Measurements from ENCODE around the gene RAB13. TPM values are rescaled to one million over a fixed set of nuclear protein-coding genes. Genes with fewer than 3 reads are reported as not detected.

Gene RAB13
- total RNA-seq, 4 donors from 2014 or later, result 41.1 to 56.3 (median 46.6) TPM

DNA sequence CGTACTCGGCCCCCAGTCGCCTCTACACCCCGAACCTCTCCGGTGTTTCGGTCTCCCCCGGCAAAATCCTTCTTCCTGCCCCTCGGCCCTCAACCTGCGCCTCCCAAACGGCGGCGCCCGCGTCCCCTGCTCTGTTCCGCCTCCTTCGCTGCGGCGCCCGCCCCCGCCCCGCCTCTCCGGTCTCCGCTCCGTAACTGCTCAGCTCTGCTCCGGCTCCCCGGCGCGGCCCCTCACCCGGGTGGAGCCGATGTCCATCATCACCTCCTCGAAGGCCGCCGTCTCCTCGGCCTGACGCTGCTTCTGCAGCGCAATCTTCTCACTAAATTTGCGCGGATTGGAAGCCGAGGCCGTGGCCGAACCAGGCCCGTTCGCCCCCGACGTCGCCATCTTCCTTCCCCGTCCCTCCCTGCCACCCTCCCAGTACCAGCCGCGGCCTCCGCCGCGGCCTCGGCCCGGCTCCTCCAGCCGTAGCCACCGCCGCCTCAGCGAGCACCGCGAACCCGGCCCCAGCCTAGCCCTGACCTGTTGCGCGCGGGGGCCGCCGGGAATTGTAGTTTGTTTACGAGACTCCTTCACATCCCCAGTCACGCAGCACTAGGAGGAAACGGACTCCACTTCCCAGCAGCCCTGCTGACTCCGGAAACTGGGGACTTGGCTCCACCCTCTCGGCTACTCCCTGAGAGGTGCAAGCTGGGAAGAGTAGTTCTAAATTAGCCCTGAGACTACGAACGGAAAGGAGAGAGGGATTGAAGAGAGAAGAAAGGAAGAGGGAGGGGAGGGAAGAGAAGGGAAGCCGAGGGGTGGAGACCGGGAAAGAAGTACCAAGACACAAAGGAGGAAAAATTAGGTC, 27.8 kb downstream of the RAB13 start, which contains the start of gene CRTC2:
CRTC2 (minus strand) TSS at position 502 of the 850 bp plus-strand sequence; CDS start at position 387, 115 bp downstream.
- intact Hi-C loops (cut with DNase I), result no loop called here
- WGBS, result under 1% methylated on average over 49 of the region's 75 CpGs
- Histone ChIP-seq H3K9me3 (no peaks in the 10 kb centered on the region), H3K27me3 (no peaks in the 10 kb centered on the region), H3K27ac (replicated peaks in 1 of 4) (peak within 1 kb of the TSS; percentile 91 to 96 (median 95)), H3K4me3 (peak within 1 kb of the TSS; percentile 80 to 95 (median 91)), H3K36me3 (peaks cover 5 to 37% (median 35%) of the 10 kb centered on the region in 4 donors), H3K4me1 (peaks cover 56 to 84% (median 71%) of the 10 kb centered on the region in 4 donors)
- peak; percentile 100 for DNase-seq (ENCODE audit: extremely low spot score)
- peak; percentile 89 to 92 for TF ChIP-seq POLR2AphosphoS5 (IDR thresholded peaks at IDR 0.05)
- peak; percentile 53 for TF ChIP-seq POLR2A (IDR thresholded peaks at IDR 0.05; ENCODE audit: low read depth)
- TF ChIP-seq, protein P1, sequence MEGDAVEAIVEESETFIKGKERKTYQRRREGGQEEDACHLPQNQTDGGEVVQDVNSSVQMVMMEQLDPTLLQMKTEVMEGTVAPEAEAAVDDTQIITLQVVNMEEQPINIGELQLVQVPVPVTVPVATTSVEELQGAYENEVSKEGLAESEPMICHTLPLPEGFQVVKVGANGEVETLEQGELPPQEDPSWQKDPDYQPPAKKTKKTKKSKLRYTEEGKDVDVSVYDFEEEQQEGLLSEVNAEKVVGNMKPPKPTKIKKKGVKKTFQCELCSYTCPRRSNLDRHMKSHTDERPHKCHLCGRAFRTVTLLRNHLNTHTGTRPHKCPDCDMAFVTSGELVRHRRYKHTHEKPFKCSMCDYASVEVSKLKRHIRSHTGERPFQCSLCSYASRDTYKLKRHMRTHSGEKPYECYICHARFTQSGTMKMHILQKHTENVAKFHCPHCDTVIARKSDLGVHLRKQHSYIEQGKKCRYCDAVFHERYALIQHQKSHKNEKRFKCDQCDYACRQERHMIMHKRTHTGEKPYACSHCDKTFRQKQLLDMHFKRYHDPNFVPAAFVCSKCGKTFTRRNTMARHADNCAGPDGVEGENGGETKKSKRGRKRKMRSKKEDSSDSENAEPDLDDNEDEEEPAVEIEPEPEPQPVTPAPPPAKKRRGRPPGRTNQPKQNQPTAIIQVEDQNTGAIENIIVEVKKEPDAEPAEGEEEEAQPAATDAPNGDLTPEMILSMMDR (IDR thresholded peaks at IDR 0.05), result no peak
- TF ChIP-seq EP300 (IDR thresholded peaks at IDR 0.05), result no peak

DNA sequence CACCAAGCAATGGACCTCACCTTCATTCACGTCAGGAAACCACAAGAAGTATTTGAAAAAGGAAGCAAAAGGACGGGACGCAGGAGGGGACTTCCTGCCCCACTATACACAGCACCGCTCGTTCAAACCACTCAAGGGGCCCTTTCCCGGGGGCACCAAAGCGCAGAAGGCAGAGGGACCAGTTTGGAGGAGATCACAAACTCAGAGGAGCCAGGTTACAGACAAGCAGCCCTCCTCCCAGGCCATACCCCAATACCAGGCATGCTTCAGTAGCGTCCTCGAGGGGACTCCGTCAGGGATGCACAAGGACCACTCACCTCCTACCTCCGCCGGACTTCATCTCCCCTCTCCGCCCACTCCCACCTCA, 28.4 kb downstream of the RAB13 start:
- peak overlapping the region; percentile 80 to 95 (median 91) for H3K4me3 ChIP-seq
- no peak for TF ChIP-seq POLR2A (IDR thresholded peaks at IDR 0.05; ENCODE audit: low read depth)
- no peak for TF ChIP-seq EP300 (IDR thresholded peaks at IDR 0.05)
- TF ChIP-seq, protein P1 (IDR thresholded peaks at IDR 0.05), result no peak
- no peak for TF ChIP-seq POLR2AphosphoS5 (IDR thresholded peaks at IDR 0.05)
- H3K4me1 ChIP-seq, result peaks cover 54 to 84% (median 70%) of the 10 kb centered on the region in 4 donors
- peak overlapping the region; percentile 91 to 96 (median 95) for H3K27ac ChIP-seq (replicated peaks in 1 of 4)
- H3K27me3 ChIP-seq, result no peaks in the 10 kb centered on the region
- H3K9me3 ChIP-seq, result no peaks in the 10 kb centered on the region
- H3K36me3 ChIP-seq, result peaks cover 9 to 43% (median 41%) of the 10 kb centered on the region in 4 donors
- DNase-seq (ENCODE audit: extremely low spot score), result no peak
- WGBS, result under 1% methylated on average over 13 of the region's 13 CpGs
- intact Hi-C loops (cut with DNase I), result no loop called here

GRCh38 chr1:153956997-153957715, 29.0 kb downstream of the RAB13 start:
- no peaks in the 10 kb centered on the region for H3K27me3 ChIP-seq

GRCh38 chr1:153954826-153955225, 31.3 kb downstream of the RAB13 start:
- intact Hi-C loops (cut with DNase I), result no loop called here
- H3K36me3 ChIP-seq, result peaks cover 38 to 56% (median 54%) of the 10 kb centered on the region in 4 donors
- no peak for DNase-seq (ENCODE audit: extremely low spot score)

More at GRCh38 chr1:153956997-153957715, 29.0 kb downstream of the RAB13 start:
- no peaks in the 10 kb centered on the region for H3K9me3 ChIP-seq
- intact Hi-C loops (cut with DNase I), result no loop called here
- 27% methylated on average over 6 of the region's 6 CpGs for WGBS
- TF ChIP-seq, protein P1 (IDR thresholded peaks at IDR 0.05), result no peak
- no peak for TF ChIP-seq POLR2AphosphoS5 (IDR thresholded peaks at IDR 0.05)
- no peak for TF ChIP-seq POLR2A (IDR thresholded peaks at IDR 0.05; ENCODE audit: low read depth)
- no peak for TF ChIP-seq EP300 (IDR thresholded peaks at IDR 0.05)
- H3K27ac ChIP-seq (replicated peaks in 1 of 4), result peak overlapping the region; percentile 91 to 96 (median 95)
- DNase-seq (ENCODE audit: extremely low spot score), result no peak
- peak overlapping the region; percentile 80 to 95 (median 91) for H3K4me3 ChIP-seq
- peaks cover 15 to 49% (median 46%) of the 10 kb centered on the region in 4 donors for H3K36me3 ChIP-seq
- H3K4me1 ChIP-seq, result peaks cover 49 to 78% (median 65%) of the 10 kb centered on the region in 4 donors

More at GRCh38 chr1:153954826-153955225, 31.3 kb downstream of the RAB13 start:
- Histone ChIP-seq H3K27me3 (no peaks in the 10 kb centered on the region), H3K27ac (replicated peaks in 1 of 4) (no peak overlapping the region), H3K4me3 (no peak overlapping the region), H3K4me1 (peaks cover 33 to 59% (median 51%) of the 10 kb centered on the region in 4 donors), H3K9me3 (no peaks in the 10 kb centered on the region)
- no peak for TF ChIP-seq POLR2AphosphoS5 (IDR thresholded peaks at IDR 0.05)
- TF ChIP-seq, protein P1 (IDR thresholded peaks at IDR 0.05), result no peak
- TF ChIP-seq EP300 (IDR thresholded peaks at IDR 0.05), result no peak
- no peak for TF ChIP-seq POLR2A (IDR thresholded peaks at IDR 0.05; ENCODE audit: low read depth)
- 93% methylated on average over 10 of the region's 10 CpGs for WGBS

Data from esophagus muscularis mucosa (tissue), 4 donors.